ENCODE results near the gene TSPAN16.

DNA sequence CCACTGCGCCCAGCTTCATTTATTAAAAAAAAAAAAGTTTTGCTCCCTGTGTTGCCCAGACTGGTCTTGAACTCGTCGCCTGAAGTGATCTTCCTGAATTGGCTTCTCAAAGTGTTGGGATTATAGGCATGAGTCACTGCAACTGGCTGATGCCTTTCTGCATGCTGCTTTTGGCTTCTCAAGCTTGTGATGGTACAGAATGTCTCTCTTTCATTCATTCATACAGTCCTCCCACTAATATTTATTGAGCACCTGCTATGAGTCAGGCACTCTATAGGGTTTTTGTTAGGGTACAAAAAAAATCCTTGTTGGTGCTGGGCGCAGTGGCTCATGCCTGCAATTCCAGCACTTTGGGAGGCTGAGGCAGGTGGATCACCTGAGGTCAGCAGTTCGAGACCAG lies 9.0 kb downstream of the TSPAN16 start:
- TF ChIP-seq, protein P1, sequence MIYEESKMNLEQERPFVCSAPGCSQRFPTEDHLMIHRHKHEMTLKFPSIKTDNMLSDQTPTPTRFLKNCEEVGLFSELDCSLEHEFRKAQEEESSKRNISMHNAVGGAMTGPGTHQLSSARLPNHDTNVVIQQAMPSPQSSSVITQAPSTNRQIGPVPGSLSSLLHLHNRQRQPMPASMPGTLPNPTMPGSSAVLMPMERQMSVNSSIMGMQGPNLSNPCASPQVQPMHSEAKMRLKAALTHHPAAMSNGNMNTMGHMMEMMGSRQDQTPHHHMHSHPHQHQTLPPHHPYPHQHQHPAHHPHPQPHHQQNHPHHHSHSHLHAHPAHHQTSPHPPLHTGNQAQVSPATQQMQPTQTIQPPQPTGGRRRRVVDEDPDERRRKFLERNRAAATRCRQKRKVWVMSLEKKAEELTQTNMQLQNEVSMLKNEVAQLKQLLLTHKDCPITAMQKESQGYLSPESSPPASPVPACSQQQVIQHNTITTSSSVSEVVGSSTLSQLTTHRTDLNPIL (CRISPR knock-in tag; IDR thresholded peaks at IDR 0.05; ENCODE audit: low read depth): no peak
- no peak for TF ChIP-seq CSDC2 (CRISPR knock-in tag; IDR thresholded peaks at IDR 0.05)
- no peak for TF ChIP-seq ZNF8 (CRISPR knock-in tag; IDR thresholded peaks at IDR 0.05)
- TF ChIP-seq ZNF565 (CRISPR knock-in tag; conservative IDR thresholded peaks at IDR 0.05; ENCODE audit: low read depth): no peak
- TF ChIP-seq ARNTL (CRISPR knock-in tag; IDR thresholded peaks at IDR 0.05; ENCODE audit: borderline replicate concordance, low read depth): no peak
- no peak for TF ChIP-seq ZFP3 (CRISPR knock-in tag; IDR thresholded peaks at IDR 0.05)
